ENCODE data around the gene HCN1.

Gene HCN1

DNA sequence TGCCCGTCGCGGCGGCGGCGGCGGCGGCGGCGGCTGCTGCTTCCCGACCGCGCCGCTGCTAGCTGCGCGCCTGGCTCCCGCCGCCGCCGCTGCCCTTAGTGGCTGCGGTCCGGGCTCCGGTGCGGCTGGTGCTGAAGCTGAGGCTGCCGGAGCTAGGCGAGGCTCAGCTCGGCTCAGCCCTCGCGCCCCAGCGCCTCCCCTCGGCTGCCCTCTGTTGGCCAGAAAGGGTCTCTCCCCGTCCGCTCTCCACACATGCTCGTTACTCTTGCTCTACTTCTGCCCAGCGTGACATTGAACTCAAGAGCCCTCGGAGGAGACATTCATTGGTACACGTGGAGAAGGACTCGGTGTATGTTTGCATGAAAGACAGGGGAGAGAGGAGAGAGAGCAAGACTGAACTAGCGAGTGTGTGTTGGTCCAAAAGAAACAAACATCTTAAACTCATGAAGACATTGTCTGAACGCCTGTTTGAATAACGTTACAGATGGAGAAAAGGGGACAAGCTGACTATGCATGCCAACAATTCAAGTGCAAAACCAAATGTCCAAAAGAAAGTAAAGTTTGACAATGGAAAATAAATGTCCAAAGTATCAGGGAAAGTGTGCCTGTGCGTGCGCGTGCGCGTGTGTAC lies at the start of gene HCN1:
Gene HCN1, minus strand, starts transcription at position 175 of the 631 bp plus-strand sequence.
- DNase-seq (ENCODE audit: low read depth): no peak

DNA sequence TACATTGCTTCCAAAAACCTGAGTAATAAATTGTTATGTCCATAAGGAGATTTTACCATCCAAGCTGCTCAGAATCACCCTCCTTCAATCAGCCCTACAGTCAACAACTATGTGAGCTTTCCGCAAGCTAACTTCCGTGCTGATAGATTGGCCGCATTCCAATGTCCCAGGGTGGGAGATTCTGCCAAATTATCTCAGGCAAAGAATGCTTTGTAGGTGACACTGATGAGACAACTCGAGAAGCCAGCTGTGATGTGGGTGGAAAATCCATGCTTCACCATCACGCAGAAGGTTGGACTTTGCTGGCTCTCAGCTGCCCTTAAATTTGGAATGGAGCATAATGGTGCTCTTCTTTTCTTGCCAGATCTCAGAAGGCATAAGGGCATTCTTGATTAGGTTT lies 44.9 kb upstream of the HCN1 start:
- DNase-seq (ENCODE audit: low read depth): no peak

DNA sequence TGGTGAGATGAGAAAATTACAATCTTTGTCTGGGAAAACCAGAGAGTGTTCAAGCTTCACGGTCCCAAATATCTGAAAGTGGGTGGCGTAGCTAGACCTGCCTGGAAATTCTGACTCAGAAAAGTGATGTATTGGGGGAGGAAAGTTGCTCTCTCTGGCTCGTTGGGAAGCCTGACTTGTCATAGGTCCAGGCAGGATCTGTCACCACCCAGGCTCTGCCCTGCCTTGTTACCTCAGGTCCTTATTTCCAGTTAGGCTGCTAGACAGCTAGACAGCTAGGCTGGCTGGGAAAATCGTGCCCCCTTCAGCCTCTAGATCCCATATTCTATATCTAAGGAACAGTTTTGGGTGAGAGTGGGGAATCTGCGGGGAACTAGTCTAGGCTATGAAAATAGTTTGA lies 41.0 kb upstream of the HCN1 start:
- DNase-seq (ENCODE audit: low read depth): no peak

DNA sequence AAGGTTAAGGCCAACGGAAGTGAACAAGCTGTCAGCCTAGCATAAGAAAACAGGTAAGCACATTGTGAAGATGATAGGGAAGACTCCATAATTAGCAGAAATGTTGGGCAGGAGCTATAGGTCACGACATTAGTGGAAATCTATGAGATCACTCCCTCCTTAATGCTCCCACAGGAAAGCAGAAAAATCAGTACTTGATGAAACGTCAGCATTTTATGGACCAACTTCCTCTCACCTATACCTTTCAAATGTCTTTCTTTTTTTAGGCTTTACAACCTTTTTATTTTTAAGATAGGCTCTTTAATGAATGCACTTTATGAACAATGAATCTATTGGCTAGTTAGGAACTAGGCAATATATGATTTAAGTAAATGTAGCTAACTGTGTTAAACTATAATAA lies 29.4 kb upstream of the HCN1 start:
- no peak for DNase-seq (ENCODE audit: low read depth)

GRCh38 chr5:45697201-45697600 lies 1.0 kb upstream of the HCN1 start:
- DNase-seq (ENCODE audit: low read depth): no peak

DNA sequence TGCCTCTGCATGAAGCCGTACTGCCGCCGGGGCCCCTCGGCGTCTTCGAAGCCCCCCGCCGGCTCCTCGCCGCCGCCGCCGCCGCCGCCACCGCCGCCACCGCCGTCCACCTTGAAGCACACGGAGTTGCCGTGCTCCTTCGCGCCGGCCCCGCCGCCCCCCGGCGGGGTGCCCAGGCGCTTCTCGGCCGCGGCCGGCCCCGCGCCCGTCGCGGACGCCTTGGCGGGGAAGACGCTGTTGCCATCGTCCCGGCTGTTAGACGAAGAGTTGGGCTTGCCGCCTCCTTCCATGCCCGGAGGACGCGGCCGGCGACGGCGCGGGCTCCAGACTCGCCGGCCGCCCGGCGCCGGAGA lies 400 bp downstream of the HCN1 start:
- DNase-seq (ENCODE audit: low read depth): no peak

- DNase-seq (ENCODE audit: low read depth): no peak
These were observed 993 bp downstream of the HCN1 start for GRCh38 chr5:45694971-45695803.

DNA sequence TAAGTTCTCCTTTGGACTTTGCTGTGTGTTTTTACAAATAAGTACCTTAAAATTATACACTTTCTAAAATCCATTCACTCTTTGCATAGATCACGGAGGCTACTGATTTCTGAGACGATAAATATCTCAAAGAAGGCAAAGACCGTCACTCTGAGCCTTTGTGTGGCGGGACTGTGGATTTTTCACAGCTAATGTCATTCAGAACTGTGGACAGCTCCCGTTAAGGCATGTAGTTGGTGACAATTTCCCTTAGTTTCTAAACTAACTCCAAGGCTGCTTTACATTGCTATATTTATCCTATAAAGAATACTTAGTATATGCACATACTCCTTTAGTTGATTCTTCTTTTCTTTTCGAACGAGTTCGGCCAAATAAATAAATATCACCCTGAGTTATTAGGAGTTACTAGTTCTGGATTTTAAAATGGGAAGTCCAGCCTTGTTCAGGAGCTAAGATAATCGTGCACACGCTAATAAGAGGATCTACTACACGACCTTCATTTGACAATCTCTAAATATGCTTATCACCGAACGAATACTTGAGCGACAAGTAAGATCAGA lies 1.8 kb downstream of the HCN1 start:
- no peak for DNase-seq (ENCODE audit: low read depth)

DNA sequence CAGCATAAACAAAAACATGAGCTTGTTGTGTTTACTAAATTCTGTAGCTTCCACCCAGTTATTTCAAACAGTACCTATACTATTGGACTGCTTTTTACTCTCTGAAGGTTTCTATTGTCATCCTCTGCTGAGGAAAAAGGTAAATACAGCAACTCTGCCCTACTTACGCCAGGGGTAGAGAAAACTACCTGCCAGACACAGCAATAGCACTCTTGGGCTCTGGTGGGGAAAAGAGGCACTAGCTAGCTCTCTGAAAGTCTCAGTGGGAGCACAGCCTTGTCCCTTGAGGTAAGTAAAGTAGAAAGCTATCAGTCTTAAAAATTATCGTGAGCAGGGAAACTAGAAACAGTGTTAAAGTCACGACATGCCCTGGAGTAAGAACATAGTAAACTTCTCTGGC lies 3.7 kb downstream of the HCN1 start:
- no peak for DNase-seq (ENCODE audit: low read depth)

DNA sequence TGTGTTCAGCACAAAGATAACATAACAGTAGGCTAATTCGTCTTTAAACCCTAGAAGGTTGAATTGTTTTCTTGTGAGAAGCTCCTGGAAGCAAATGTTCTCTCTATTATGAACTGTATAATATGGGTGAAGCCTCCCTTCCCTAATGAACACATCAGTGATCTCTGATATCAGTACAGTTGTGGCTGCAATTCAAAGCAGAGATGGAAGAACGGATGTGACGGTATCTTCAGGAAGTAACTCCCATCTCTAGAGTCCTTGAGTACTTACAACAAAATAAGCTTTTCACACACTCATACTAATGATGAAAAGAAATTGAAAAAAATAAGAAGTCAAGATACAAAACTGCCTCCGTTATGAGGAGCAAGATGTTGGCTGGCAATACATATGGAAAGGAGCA lies 4.5 kb downstream of the HCN1 start:
- no peak for DNase-seq (ENCODE audit: low read depth)

DNA sequence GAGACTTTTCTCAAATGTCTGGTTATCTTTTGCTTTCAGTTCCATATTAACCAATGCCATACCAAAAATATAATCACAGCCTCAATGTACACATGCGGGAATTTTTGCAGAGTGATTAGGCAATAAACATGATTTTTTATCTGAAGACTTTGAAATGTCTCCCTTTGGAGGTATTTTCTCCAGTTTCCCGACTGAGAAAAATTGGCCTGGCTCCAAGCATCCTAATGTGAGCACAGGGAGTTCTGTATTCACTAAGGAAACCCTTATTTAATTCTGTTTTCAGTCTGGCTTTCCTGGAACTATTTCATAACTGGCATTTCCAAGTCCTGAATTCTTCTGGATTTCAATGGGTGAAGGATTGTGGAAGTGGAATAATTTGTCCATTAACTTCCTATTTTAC lies 8.5 kb downstream of the HCN1 start:
- no peak for DNase-seq (ENCODE audit: low read depth)

GRCh38 chr5:45686620-45687019 lies 9.6 kb downstream of the HCN1 start:
- no peak for DNase-seq (ENCODE audit: low read depth)

GRCh38 chr5:45684118-45684517 lies 12.1 kb downstream of the HCN1 start:
- DNase-seq (ENCODE audit: low read depth): no peak

DNA sequence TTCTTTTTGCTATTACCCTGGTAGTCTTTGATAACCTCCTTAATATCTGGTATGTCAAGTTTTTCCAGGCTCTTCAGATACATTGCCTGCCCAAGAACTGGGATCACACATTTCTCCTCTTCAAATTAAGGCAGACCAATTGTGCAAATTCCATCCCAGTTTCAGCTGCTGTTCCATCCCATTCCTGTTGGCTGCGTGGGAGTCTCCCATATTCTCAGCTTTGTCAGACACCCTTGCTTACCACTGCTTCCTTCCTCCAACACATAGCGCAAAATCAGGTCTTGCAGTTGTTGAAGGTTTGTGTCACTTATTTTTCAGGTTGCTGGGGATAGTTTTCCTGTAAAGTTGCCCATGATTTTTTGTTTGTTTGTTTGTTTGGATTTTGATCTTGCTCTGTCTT lies 15.2 kb downstream of the HCN1 start:
- DNase-seq (ENCODE audit: low read depth): no peak

- DNase-seq (ENCODE audit: low read depth): no peak
These were observed 18.7 kb downstream of the HCN1 start for GRCh38 chr5:45677524-45677923.

- no peak for DNase-seq (ENCODE audit: low read depth)
These were observed 23.9 kb downstream of the HCN1 start for GRCh38 chr5:45672271-45672670.

DNA sequence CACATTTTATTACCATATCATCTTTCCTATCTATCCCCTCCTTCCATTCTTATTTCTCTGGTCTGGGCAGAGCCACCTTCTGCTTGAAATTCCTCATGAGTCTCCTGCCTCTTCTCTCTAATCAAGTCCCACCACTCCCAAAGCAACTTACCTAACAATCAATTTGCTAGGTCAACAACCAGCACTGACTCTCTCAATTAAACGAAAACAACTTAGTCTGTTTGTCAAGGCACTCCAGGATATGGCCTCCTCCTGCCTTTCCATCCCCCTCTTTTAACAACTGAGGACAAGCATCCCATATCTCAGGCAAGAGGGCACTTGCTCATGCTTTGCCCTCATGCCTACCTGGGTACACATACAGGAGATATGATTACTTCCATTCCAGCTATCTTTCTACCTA lies 47.4 kb downstream of the HCN1 start:
- DNase-seq (ENCODE audit: low read depth): no peak

DNA sequence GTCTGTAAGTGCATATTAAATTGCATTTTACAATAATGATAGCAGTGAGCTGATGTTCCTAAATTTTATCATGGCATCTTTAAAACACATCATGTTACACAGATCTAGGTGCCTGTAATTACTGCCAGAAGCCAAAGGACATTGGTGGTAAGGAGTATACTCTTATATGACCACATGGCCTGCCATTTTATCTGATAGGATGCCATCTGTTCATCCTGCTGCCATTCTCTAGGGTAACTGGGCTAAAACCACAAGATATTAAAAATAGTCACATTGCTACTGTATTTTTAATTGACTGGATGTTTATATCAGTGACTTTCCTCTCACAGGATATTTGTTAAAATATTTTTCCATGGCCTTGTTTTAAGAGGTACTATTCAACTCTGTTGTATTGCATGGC lies 53.1 kb downstream of the HCN1 start:
- DNase-seq (ENCODE audit: low read depth): no peak

GRCh38 chr5:45642370-45642769 lies 53.8 kb downstream of the HCN1 start:
- no peak for DNase-seq (ENCODE audit: low read depth)

- no peak for DNase-seq (ENCODE audit: low read depth)
These were observed 57.1 kb downstream of the HCN1 start for GRCh38 chr5:45639040-45639439.

DNA sequence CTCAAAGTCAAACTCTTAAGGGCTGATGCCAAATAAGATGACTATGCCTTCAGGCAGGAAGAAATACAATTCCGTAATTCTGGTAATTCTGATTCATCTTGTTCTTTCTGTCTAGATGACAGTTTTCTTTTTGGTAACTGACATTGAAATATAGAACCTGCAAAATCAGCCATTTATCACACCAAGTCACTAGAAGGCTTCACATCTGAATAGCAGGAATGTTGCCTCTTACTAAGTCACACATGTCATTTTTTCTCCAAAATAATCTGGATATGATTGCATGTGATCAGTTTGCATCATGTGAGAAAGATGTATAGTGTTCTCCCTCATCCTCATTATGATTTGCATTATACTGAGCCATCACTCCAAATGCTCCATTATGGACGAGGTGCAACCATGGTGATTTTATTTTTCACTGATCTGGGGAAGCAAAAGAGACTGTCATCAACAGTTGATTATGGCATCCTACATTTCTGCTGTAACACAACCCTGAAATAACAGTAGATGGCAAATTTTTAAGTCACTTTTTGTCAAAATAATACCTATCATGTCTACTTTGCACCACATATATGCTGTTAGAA lies 69.0 kb downstream of the HCN1 start:
- no peak for DNase-seq (ENCODE audit: low read depth)

DNA sequence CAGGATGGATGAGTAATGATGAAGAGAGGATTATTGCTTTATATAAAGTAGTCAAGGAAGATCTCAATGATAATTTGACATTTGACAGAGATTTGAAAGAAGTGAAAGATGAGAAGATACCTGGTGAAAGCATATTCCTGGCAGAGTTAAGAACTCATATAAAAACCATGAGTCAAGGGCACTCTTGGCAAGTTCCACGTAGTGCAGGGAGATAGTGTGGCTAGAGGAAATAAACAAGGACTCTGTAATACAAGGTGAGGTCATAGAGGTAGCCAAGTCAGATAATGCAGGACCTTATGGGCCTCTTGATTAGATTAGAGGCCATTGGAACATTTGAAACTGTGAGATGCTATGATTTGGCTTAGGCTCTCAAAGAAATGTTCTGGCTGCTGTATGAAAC lies 72.3 kb downstream of the HCN1 start:
- no peak for DNase-seq (ENCODE audit: low read depth)

DNA sequence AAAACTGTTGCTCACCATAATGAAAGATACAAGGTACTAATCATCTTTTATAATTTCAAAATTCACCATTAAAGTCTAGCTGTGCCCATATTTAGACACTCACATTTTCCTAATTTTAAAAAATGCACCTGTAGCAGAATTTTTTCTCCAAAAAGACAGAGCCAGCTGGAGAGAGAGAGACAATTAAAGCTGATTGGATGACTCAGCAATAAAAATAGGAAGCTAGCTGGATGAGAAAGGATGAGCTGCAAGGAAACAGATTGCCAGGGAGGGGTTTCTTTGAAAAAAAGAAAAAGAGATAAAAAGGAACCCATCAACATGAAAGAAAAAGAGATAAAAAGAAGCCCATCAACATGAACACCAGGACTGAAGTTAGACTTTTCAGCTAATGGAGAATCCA lies 73.8 kb downstream of the HCN1 start:
- DNase-seq (ENCODE audit: low read depth): no peak
